GM12873 (cell line): Measurements from ENCODE around the gene RIT2.

Experiments
- CTCF ChIP-seq: IDR thresholded peaks from 2 replicates; pipeline ENCODE4 v1.5.1; 2012; ENCODE audit warnings: low read depth, mild to moderate bottlenecking, moderate library complexity, low read length, control low read depth; ENCODE audit not compliant: insufficient read depth; ENCODE audit errors: missing control alignments

RIT2 gene

GRCh38 chr18:43148231-43148630 lies 32.7 kb upstream of the RIT2 start:
- no peak for TF ChIP-seq CTCF

GRCh38 chr18:43141208-43141607 lies 25.7 kb upstream of the RIT2 start:
- no peak for TF ChIP-seq CTCF

- no peak for TF ChIP-seq CTCF
Observed at GRCh38 chr18:43139288-43139946, 23.9 kb upstream of the RIT2 start.

GRCh38 chr18:43134876-43135275 lies 19.4 kb upstream of the RIT2 start:
- TF ChIP-seq CTCF: no peak

- TF ChIP-seq CTCF: no peak
Observed at GRCh38 chr18:43130716-43131260, 15.3 kb upstream of the RIT2 start.

GRCh38 chr18:43129946-43130524 lies 14.6 kb upstream of the RIT2 start:
- TF ChIP-seq CTCF: no peak

- no peak for TF ChIP-seq CTCF
Observed at GRCh38 chr18:43125471-43125870, 10.0 kb upstream of the RIT2 start.
